Measurements from ENCODE around the gene ST8SIA6. TPM values are rescaled to one million over a fixed set of nuclear protein-coding genes. Genes with fewer than 3 reads are reported as not detected.
"Not testable (repeated sequence)": the region's sequence is repeated elsewhere in the genome, so short reads cannot be mapped to it uniquely, and the experiment has no call there.

ST8SIA6 gene
- total RNA-seq, 1 experiment from 2014 or later = not detected

- ChIA-PET POLR2A (ENCODE audit: unreplicated experiment) (no interaction called here), CTCF (no interaction called here)
- ATAC-seq = no peak
- Histone ChIP-seq H4K20me1 (ENCODE audit: low read length) (no peaks in the 10 kb centered on the region), H3K4me2 (ENCODE audit: low read length) (no peak overlapping the region), H3K9me2 (replicated peaks; ENCODE audit: low read length) (no peaks in the 10 kb centered on the region), H3K4me1 (ENCODE audit: insufficient read depth, low read length) (no peaks in the 10 kb centered on the region), H2AFZ (ENCODE audit: low read length) (no peak overlapping the region), H3K36me3 (ENCODE audit: low read depth, low read length) (no peaks in the 10 kb centered on the region), H3K79me2 (ENCODE audit: low read length) (no peaks in the 10 kb centered on the region), H3K27ac (ENCODE audit: low read length) (no peak overlapping the region), H3K9ac (ENCODE audit: low read length) (no peak overlapping the region), H3K9me3 (ENCODE audit: low read length) (no peaks in the 10 kb centered on the region), H3K27me3 (ENCODE audit: low read length) (no peaks in the 10 kb centered on the region), H3K4me3 (ENCODE audit: low read length) (no peak overlapping the region), H3F3A (ENCODE audit: low read length, unreplicated experiment) (no peaks in the 10 kb centered on the region)
- intact Hi-C loops (cut with micrococcal nuclease) = no loop called here
- no TSS peak for BruUV-seq (replicated peaks)
- no peak for DNase-seq
- TF ChIP-seq EZH2phosphoT487 (IDR thresholded peaks at IDR 0.05; ENCODE audit: borderline replicate concordance, low read length) (no peak), EZH2 (IDR thresholded peaks at IDR 0.05; ENCODE audit: low read length, unreplicated experiment) (no peak), CTCF (conservative IDR thresholded peaks at IDR 0.05; ENCODE audit: low read depth, low read length) (no peak)
Measured at GRCh38 chr10:17326377-17326776, 128.0 kb downstream of the ST8SIA6 start.

GRCh38 chr10:17321957-17322356, 132.4 kb downstream of the ST8SIA6 start:
- intact Hi-C loops (cut with micrococcal nuclease); H3K4me3 ChIP-seq (ENCODE audit: low read length); H3K4me2 ChIP-seq (ENCODE audit: low read length); CTCF ChIA-PET; POLR2A ChIA-PET (ENCODE audit: unreplicated experiment); H3K36me3 ChIP-seq (ENCODE audit: low read depth, low read length); H3K27me3 ChIP-seq (ENCODE audit: low read length); H3F3A ChIP-seq (ENCODE audit: low read length, unreplicated experiment); DNase-seq; H3K9me2 ChIP-seq (replicated peaks; ENCODE audit: low read length); H3K9ac ChIP-seq (ENCODE audit: low read length); H3K9me3 ChIP-seq (ENCODE audit: low read length); H3K4me1 ChIP-seq (ENCODE audit: insufficient read depth, low read length); ATAC-seq; H3K27ac ChIP-seq (ENCODE audit: low read length); BruUV-seq (replicated peaks); H4K20me1 ChIP-seq (ENCODE audit: low read length); H2AFZ ChIP-seq (ENCODE audit: low read length); H3K79me2 ChIP-seq (ENCODE audit: low read length): not testable (repeated sequence)

- no TSS peak for BruUV-seq (replicated peaks)
- H3F3A ChIP-seq (ENCODE audit: low read length, unreplicated experiment) = no peaks in the 10 kb centered on the region
- ChIA-PET POLR2A (ENCODE audit: unreplicated experiment) (no interaction called here), CTCF (no interaction called here)
- no peaks in the 10 kb centered on the region for H3K79me2 ChIP-seq (ENCODE audit: low read length)
- no peaks in the 10 kb centered on the region for H3K9me3 ChIP-seq (ENCODE audit: low read length)
- H3K4me2 ChIP-seq (ENCODE audit: low read length) = no peak overlapping the region
- no peak for ATAC-seq
- intact Hi-C loops (cut with micrococcal nuclease) = no loop called here
- no peaks in the 10 kb centered on the region for H3K4me1 ChIP-seq (ENCODE audit: insufficient read depth, low read length)
- no peaks in the 10 kb centered on the region for H3K36me3 ChIP-seq (ENCODE audit: low read depth, low read length)
- no peak overlapping the region for H3K9ac ChIP-seq (ENCODE audit: low read length)
- no peaks in the 10 kb centered on the region for H3K27me3 ChIP-seq (ENCODE audit: low read length)
- H2AFZ ChIP-seq (ENCODE audit: low read length) = no peak overlapping the region
- H3K27ac ChIP-seq (ENCODE audit: low read length) = no peak overlapping the region
- no peaks in the 10 kb centered on the region for H3K9me2 ChIP-seq (replicated peaks; ENCODE audit: low read length)
- no peak overlapping the region for H3K4me3 ChIP-seq (ENCODE audit: low read length)
- TF ChIP-seq CTCF (conservative IDR thresholded peaks at IDR 0.05; ENCODE audit: low read depth, low read length) (no peak), EZH2 (IDR thresholded peaks at IDR 0.05; ENCODE audit: low read length, unreplicated experiment) (no peak), EZH2phosphoT487 (IDR thresholded peaks at IDR 0.05; ENCODE audit: borderline replicate concordance, low read length) (no peak)
- H4K20me1 ChIP-seq (ENCODE audit: low read length) = no peaks in the 10 kb centered on the region
- no peak for DNase-seq
Measured at GRCh38 chr10:17316488-17317170, 137.8 kb downstream of the ST8SIA6 start.
